WTC11 (cell line): ENCODE results near the gene TM2D1. TPM values are rescaled to one million over a fixed set of nuclear protein-coding genes. Genes with fewer than 3 reads are reported as not detected.
A peak's percentile ranks its signal among the peaks of the same experiment; 100 is the strongest.

ENCODE experiments used
- ATAC-seq: fragments of 200-7000 bp; cut with Tn5 transposase; 2 replicates; pipeline ENCODE4 v1.10.0; 2021; ENCODE audit warnings: mild to moderate bottlenecking, moderate library complexity
- CTCF ChIA-PET: fragments of 300-600 bp; sonication (Branson Sonifier 250); formaldehyde crosslinking; loops from one replicate; lab custom pipeline; 2021; ENCODE audit warnings: antibody characterized with exemption; lab: Charles Lee
- POLR2A ChIA-PET: fragments of 350-600 bp; sonication (Branson Sonifier 250); formaldehyde crosslinking; loops from one replicate; lab custom pipeline; 2021; ENCODE audit warnings: antibody characterized with exemption; lab: Charles Lee
- DNase-seq: peaks from one replicate; pipeline ENCODE4 v3.0.0; 2021; ENCODE audit warnings: low spot score
- H3K27ac Mint-ChIP-seq: 2 replicates; pipeline ENCODE4 v1.8.0; 2021; ENCODE audit warnings: mixed read lengths
- H3K27me3 Mint-ChIP-seq: 2 replicates; pipeline ENCODE4 v1.8.0; 2021; ENCODE audit warnings: low read depth, mild to moderate bottlenecking, moderate library complexity, mixed read lengths
- H3K36me3 Mint-ChIP-seq: 2 replicates; pipeline ENCODE4 v1.8.0; 2021; ENCODE audit warnings: mixed read lengths
- H3K4me1 Mint-ChIP-seq: 2 replicates; pipeline ENCODE4 v1.8.0; 2022; ENCODE audit warnings: mixed read lengths
- H3K4me3 Mint-ChIP-seq: 2 replicates; pipeline ENCODE4 v1.8.0; 2021; ENCODE audit warnings: mild to moderate bottlenecking, moderate library complexity, mixed read lengths
- H3K9me3 Mint-ChIP-seq: 2 replicates; pipeline ENCODE4 v1.8.0; 2021; ENCODE audit warnings: mixed read lengths
- CBFB ChIP-seq: sonication (generic); formaldehyde crosslinking; IDR thresholded peaks from 2 replicates; pipeline ENCODE4 v1.8.1; 2022; ENCODE audit warnings: mild to moderate bottlenecking, low read depth, missing genetic modification reagents
- CREB1 ChIP-seq: sonication (generic); formaldehyde crosslinking; IDR thresholded peaks from 2 replicates; pipeline ENCODE4 v1.8.0; 2023; ENCODE audit warnings: mild to moderate bottlenecking, missing genetic modification reagents
- E2F1 ChIP-seq: sonication (generic); formaldehyde crosslinking; IDR thresholded peaks from 2 replicates; pipeline ENCODE4 v1.8.0; 2022; ENCODE audit warnings: mild to moderate bottlenecking, missing genetic modification reagents
- ELF4 ChIP-seq: sonication (generic); formaldehyde crosslinking; IDR thresholded peaks from 2 replicates; pipeline ENCODE4 v1.8.1; 2022; ENCODE audit warnings: low read depth, mild to moderate bottlenecking, moderate library complexity, missing genetic modification reagents
- ERG ChIP-seq: fragments of 250-450 bp; sonication (Bioruptor Pico); IDR thresholded peaks from 2 replicates; pipeline ENCODE4 v1.8.0; 2021; ENCODE audit warnings: mild to moderate bottlenecking
- FOXJ3 ChIP-seq: sonication (generic); formaldehyde crosslinking; IDR thresholded peaks from 2 replicates; pipeline ENCODE4 v1.9.0; 2021; ENCODE audit warnings: missing genetic modification reagents, mild to moderate bottlenecking, borderline replicate concordance
- GRHL2 ChIP-seq: fragments of 250-450 bp; sonication (Bioruptor Pico); IDR thresholded peaks from 2 replicates; pipeline ENCODE4 v1.8.0; 2022; ENCODE audit warnings: mild to moderate bottlenecking, moderate library complexity; ENCODE audit not compliant: insufficient replicate concordance, severe bottlenecking
- GTF2I ChIP-seq: fragments of 250-450 bp; sonication (Bioruptor Pico); conservative IDR thresholded peaks from 2 replicates; pipeline ENCODE4 v1.4.0; 2021; ENCODE audit warnings: mild to moderate bottlenecking
- IRF1 ChIP-seq: sonication (generic); formaldehyde crosslinking; IDR thresholded peaks from 2 replicates; pipeline ENCODE4 v1.8.0; 2023; ENCODE audit warnings: missing genetic modification reagents
- IRF2 ChIP-seq: sonication (generic); formaldehyde crosslinking; IDR thresholded peaks from 2 replicates; pipeline ENCODE4 v1.8.0; 2022; ENCODE audit warnings: low read depth, missing genetic modification reagents, borderline replicate concordance
- MYBL2 ChIP-seq: sonication (generic); formaldehyde crosslinking; IDR thresholded peaks from 2 replicates; pipeline ENCODE4 v1.8.1; 2023; ENCODE audit warnings: mild to moderate bottlenecking, moderate library complexity, missing genetic modification reagents
- NFYB ChIP-seq: sonication (generic); formaldehyde crosslinking; conservative IDR thresholded peaks from 2 replicates; pipeline ENCODE4 v1.8.0; 2022; ENCODE audit warnings: low read depth, missing genetic modification reagents
- PREB ChIP-seq: sonication (generic); formaldehyde crosslinking; IDR thresholded peaks from 2 replicates; pipeline ENCODE4 v1.8.1; 2022; ENCODE audit warnings: mild to moderate bottlenecking, missing genetic modification reagents, moderate library complexity, borderline replicate concordance
- PRRX2 ChIP-seq: fragments of 250-450 bp; sonication (Bioruptor Pico); IDR thresholded peaks from 2 replicates; pipeline ENCODE4 v1.8.0; 2021; ENCODE audit warnings: mild to moderate bottlenecking
- RORB ChIP-seq: fragments of 250-450 bp; sonication (Bioruptor Pico); IDR thresholded peaks from 2 replicates; pipeline ENCODE4 v1.9.0; 2021; ENCODE audit warnings: mild to moderate bottlenecking
- SOX15 ChIP-seq: fragments of 250-450 bp; sonication (Bioruptor Pico); IDR thresholded peaks from 2 replicates; pipeline ENCODE4 v1.9.0; 2021; ENCODE audit warnings: mild to moderate bottlenecking
- SP1 ChIP-seq: sonication (generic); formaldehyde crosslinking; conservative IDR thresholded peaks from 2 replicates; pipeline ENCODE4 v1.8.1; 2022; ENCODE audit warnings: missing genetic modification reagents
- TP53 ChIP-seq: sonication (generic); formaldehyde crosslinking; IDR thresholded peaks from 2 replicates; pipeline ENCODE4 v1.8.1; 2023; ENCODE audit warnings: mild to moderate bottlenecking, missing genetic modification reagents
- ZBTB21 ChIP-seq: sonication (generic); formaldehyde crosslinking; IDR thresholded peaks from 2 replicates; pipeline ENCODE4 v1.8.1; 2023; ENCODE audit warnings: mild to moderate bottlenecking, missing genetic modification reagents, borderline replicate concordance
- ZNF263 ChIP-seq: sonication (generic); formaldehyde crosslinking; IDR thresholded peaks from 2 replicates; pipeline ENCODE4 v1.8.1; 2022; ENCODE audit warnings: low read depth, mild to moderate bottlenecking, moderate library complexity, missing genetic modification reagents
- ZNF425 ChIP-seq: fragments of 250-450 bp; sonication (Bioruptor Pico); conservative IDR thresholded peaks from 2 replicates; pipeline ENCODE4 v1.9.0; 2021; ENCODE audit warnings: mild to moderate bottlenecking
- total RNA-seq: library from RNA; stranded (reverse); gene quantifications from 3 replicates; pipeline ENCODE4 v1.2.3, GENCODE V29; 2021
- TF ChIP-seq, protein P1 (sequence below): sonication (generic); formaldehyde crosslinking; IDR thresholded peaks from 2 replicates; pipeline ENCODE4 v1.8.0; 2022; ENCODE audit warnings: mild to moderate bottlenecking, missing genetic modification reagents
- TF ChIP-seq, protein P2 (sequence below): sonication (generic); formaldehyde crosslinking; IDR thresholded peaks from 2 replicates; pipeline ENCODE4 v1.8.1; 2023; ENCODE audit warnings: mild to moderate bottlenecking, missing genetic modification reagents, borderline replicate concordance

TM2D1 gene
- total RNA-seq, 1 experiment from 2014 or later = 21.6 TPM

DNA sequence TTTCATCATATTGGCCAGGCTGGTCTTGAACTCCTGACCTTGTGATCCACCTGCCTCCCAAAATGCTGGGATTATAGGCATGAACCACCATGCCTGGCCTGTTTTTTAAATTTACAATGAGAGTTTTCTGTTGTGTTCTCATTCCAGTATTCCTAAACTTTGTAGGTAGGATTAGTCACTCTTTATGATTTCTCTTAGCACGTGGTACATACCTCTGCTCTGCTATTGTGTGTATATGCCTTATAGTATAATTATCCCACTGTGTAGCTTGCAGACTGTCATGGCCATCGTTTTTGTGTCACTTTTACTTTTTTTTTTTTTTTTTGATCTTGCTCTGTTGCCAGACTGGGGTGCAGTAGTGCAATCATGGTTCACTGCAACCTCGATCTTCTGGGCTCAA is 31.8 kb upstream of the TM2D1 start:
- DNase-seq = no peak
- POLR2A ChIA-PET = no interaction called here

DNA sequence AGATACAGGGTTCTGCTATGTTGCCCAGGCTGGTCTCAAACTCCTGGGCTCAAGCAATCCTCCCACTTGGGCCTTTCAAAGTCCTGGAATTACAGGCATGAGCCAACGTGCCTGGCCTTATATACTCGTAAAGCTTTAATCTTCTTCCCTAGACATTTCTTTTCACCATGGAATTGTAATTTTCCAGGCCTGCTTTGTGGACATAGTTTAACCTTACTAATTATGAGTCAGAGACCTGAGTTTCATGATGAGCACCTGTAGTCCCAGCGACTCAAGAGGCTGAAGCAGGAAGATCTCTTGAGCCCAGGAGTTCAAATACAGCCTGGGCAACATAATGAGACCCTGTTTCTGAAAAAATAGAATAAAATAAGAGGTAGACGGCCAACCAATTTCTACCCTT is 29.6 kb upstream of the TM2D1 start:
- Mint-ChIP-seq H3K4me3 (no peak overlapping the region), H3K9me3 (no peaks in the 10 kb centered on the region), H3K27me3 (no peaks in the 10 kb centered on the region), H3K4me1 (peaks cover 37% of the 10 kb centered on the region), H3K36me3 (peaks cover 3% of the 10 kb centered on the region; the same call in 1 of the 2 replicates), H3K27ac (no peak overlapping the region)
- TF ChIP-seq SP1 = no peak
- no peak for TF ChIP-seq PREB
- no peak for TF ChIP-seq CBFB (CRISPR knock-in tag)
- no peak for TF ChIP-seq MYBL2
- TF ChIP-seq, protein P1, sequence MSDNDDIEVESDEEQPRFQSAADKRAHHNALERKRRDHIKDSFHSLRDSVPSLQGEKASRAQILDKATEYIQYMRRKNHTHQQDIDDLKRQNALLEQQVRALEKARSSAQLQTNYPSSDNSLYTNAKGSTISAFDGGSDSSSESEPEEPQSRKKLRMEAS (CRISPR knock-in tag) = no peak
- no peak for TF ChIP-seq E2F1 (CRISPR knock-in tag)
- no peak for TF ChIP-seq GRHL2
- TF ChIP-seq CREB1 = no peak
- no peak for TF ChIP-seq TP53 (CRISPR knock-in tag)
- no peak for TF ChIP-seq GTF2I (CRISPR knock-in tag)
- no peak for TF ChIP-seq PRRX2 (CRISPR knock-in tag)
- TF ChIP-seq RORB = no peak
- DNase-seq = no peak
- ChIA-PET POLR2A (interaction anchor here (0.6 kb wide), 1 partner anchor 75 kb away, joined by 3 read pairs; no protein-coding TSS in a partner anchor), CTCF (no interaction called here)
- no peak for ATAC-seq

More for the DNA sequence above, 31.8 kb upstream of the TM2D1 start:
- no peak overlapping the region for H3K4me3 Mint-ChIP-seq
- peak overlapping the region; percentile 29; the same call in 1 of the 2 replicates for H3K27ac Mint-ChIP-seq
- no peaks in the 10 kb centered on the region for H3K27me3 Mint-ChIP-seq
- no peak for ATAC-seq
- peaks cover 3% of the 10 kb centered on the region; the same call in 1 of the 2 replicates for H3K36me3 Mint-ChIP-seq
- CTCF ChIA-PET = no interaction called here
- peaks cover 37% of the 10 kb centered on the region for H3K4me1 Mint-ChIP-seq
- TF ChIP-seq SOX15 (no peak), MYBL2 (no peak), ERG (CRISPR knock-in tag) (no peak), IRF1 (CRISPR knock-in tag) (no peak)
- TF ChIP-seq, all 79 proteins: peak for 0
- H3K9me3 Mint-ChIP-seq = no peaks in the 10 kb centered on the region

DNA sequence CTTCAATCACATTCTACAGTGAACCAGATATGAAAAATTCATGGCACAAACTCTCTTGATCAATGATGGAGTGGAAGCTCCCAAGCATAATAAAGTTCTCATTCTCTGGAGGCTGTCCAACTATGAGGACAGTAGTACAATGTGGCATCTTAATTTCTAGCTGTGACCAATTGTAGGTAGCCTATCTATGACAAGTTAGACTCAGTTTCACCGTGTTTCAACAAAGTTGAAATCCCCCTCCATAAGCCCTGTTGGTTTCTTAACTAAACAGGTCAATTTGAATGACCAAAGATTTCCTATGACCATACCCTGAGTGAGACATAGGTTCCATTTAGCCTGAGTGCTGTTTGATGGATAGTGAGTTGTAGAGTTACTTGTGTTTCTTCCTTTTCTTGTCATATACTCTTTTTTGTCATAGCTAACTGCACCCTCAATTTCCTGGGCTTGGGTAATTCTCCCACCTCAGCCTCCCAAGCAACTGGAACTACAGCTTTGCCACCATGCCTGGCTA is 29.1 kb upstream of the TM2D1 start:
- Mint-ChIP-seq H3K4me1 (peaks cover 37% of the 10 kb centered on the region), H3K27me3 (no peaks in the 10 kb centered on the region), H3K36me3 (peaks cover 3% of the 10 kb centered on the region; the same call in 1 of the 2 replicates), H3K27ac (peak overlapping the region; percentile 37), H3K9me3 (no peaks in the 10 kb centered on the region), H3K4me3 (no peak overlapping the region)
- ChIA-PET POLR2A (interaction anchor here (0.6 kb wide), 1 partner anchor 74 kb away, joined by 3 read pairs; no protein-coding TSS in a partner anchor), CTCF (no interaction called here)
- ATAC-seq (no peak), DNase-seq (no peak)
- TF ChIP-seq, protein P2, sequence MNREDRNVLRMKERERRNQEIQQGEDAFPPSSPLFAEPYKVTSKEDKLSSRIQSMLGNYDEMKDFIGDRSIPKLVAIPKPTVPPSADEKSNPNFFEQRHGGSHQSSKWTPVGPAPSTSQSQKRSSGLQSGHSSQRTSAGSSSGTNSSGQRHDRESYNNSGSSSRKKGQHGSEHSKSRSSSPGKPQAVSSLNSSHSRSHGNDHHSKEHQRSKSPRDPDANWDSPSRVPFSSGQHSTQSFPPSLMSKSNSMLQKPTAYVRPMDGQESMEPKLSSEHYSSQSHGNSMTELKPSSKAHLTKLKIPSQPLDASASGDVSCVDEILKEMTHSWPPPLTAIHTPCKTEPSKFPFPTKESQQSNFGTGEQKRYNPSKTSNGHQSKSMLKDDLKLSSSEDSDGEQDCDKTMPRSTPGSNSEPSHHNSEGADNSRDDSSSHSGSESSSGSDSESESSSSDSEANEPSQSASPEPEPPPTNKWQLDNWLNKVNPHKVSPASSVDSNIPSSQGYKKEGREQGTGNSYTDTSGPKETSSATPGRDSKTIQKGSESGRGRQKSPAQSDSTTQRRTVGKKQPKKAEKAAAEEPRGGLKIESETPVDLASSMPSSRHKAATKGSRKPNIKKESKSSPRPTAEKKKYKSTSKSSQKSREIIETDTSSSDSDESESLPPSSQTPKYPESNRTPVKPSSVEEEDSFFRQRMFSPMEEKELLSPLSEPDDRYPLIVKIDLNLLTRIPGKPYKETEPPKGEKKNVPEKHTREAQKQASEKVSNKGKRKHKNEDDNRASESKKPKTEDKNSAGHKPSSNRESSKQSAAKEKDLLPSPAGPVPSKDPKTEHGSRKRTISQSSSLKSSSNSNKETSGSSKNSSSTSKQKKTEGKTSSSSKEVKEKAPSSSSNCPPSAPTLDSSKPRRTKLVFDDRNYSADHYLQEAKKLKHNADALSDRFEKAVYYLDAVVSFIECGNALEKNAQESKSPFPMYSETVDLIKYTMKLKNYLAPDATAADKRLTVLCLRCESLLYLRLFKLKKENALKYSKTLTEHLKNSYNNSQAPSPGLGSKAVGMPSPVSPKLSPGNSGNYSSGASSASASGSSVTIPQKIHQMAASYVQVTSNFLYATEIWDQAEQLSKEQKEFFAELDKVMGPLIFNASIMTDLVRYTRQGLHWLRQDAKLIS (CRISPR knock-in tag) = no peak
- TF ChIP-seq NFYB (no peak), ELF4 (CRISPR knock-in tag) (no peak), ZBTB21 (no peak), SOX15 (no peak), ZNF425 (no peak), RORB (no peak), FOXJ3 (no peak), IRF2 (CRISPR knock-in tag) (no peak), ZNF263 (CRISPR knock-in tag) (no peak), GTF2I (CRISPR knock-in tag) (no peak)
